HL-60 (cell line): ENCODE results near the gene GNPTG.

Experiments
- DNase-seq, 2 experiments: peaks; one replicate each; pipeline ENCODE4 v3.0.0-alpha.2; 2010 to 2020; ENCODE audit warnings: low read depth in 1 of 2, low spot score in 1 of 2
- H3K27ac ChIP-seq: fragments of 250-450 bp; sonication (Bioruptor Pico); replicated peaks from 2 replicates; pipeline ENCODE4 v1.5.1; 2020; ENCODE audit warnings: mild to moderate bottlenecking, moderate library complexity
- H3K27me3 ChIP-seq: fragments of 250-450 bp; sonication (Bioruptor Pico); 2 replicates; pipeline ENCODE4 v1.5.1; 2021; ENCODE audit warnings: mild to moderate bottlenecking, moderate library complexity; ENCODE audit not compliant: insufficient read depth, poor library complexity, severe bottlenecking
- H3K4me3 ChIP-seq: replicated peaks from 2 replicates; pipeline ENCODE4 v1.5.1; 2011; ENCODE audit warnings: mild to moderate bottlenecking, control low read depth, low read length; ENCODE audit not compliant: insufficient read depth
- GABPA ChIP-seq: IDR thresholded peaks from 2 replicates; pipeline ENCODE4 v1.6.1; 2012; ENCODE audit warnings: low read depth
- POLR2AphosphoS5 ChIP-seq: IDR thresholded peaks from 2 replicates; pipeline ENCODE4 v1.6.1; 2012; ENCODE audit warnings: low read depth
- REST ChIP-seq: IDR thresholded peaks from 2 replicates; pipeline ENCODE4 v1.6.1; 2012; ENCODE audit warnings: low read depth; ENCODE audit not compliant: insufficient replicate concordance
- SPI1 ChIP-seq: IDR thresholded peaks from 2 replicates; pipeline ENCODE4 v1.6.1; 2012; ENCODE audit warnings: low read depth, mild to moderate bottlenecking, borderline replicate concordance
- TF ChIP-seq, protein P1 (sequence below): IDR thresholded peaks from one replicate; pipeline ENCODE4 v1.5.1; 2011; ENCODE audit warnings: low read length, control low read depth, inconsistent platforms; ENCODE audit not compliant: insufficient read depth

The GNPTG gene

GRCh38 chr16:1363501-1364041, 11.8 kb downstream of the GNPTG start:
- TF ChIP-seq SPI1: no peak
- TF ChIP-seq, protein P1, sequence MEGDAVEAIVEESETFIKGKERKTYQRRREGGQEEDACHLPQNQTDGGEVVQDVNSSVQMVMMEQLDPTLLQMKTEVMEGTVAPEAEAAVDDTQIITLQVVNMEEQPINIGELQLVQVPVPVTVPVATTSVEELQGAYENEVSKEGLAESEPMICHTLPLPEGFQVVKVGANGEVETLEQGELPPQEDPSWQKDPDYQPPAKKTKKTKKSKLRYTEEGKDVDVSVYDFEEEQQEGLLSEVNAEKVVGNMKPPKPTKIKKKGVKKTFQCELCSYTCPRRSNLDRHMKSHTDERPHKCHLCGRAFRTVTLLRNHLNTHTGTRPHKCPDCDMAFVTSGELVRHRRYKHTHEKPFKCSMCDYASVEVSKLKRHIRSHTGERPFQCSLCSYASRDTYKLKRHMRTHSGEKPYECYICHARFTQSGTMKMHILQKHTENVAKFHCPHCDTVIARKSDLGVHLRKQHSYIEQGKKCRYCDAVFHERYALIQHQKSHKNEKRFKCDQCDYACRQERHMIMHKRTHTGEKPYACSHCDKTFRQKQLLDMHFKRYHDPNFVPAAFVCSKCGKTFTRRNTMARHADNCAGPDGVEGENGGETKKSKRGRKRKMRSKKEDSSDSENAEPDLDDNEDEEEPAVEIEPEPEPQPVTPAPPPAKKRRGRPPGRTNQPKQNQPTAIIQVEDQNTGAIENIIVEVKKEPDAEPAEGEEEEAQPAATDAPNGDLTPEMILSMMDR: peak; percentile 88
- no peak for TF ChIP-seq POLR2AphosphoS5
- no peak for TF ChIP-seq REST
- no peak for TF ChIP-seq GABPA
- no peak overlapping the region for H3K27ac ChIP-seq
- peak in 1 of 2 experiments; percentile 61 for DNase-seq

GRCh38 chr16:1364510-1364909, 12.8 kb downstream of the GNPTG start:
- no peak overlapping the region for H3K27ac ChIP-seq
- TF ChIP-seq POLR2AphosphoS5 (no peak), SPI1 (no peak), REST (no peak)
- TF ChIP-seq, protein P1: no peak
- DNase-seq: no peak
- no peaks in the 10 kb centered on the region for H3K27me3 ChIP-seq
- no peak overlapping the region for H3K4me3 ChIP-seq

More at GRCh38 chr16:1363501-1364041, 11.8 kb downstream of the GNPTG start:
- Histone ChIP-seq H3K4me3 (no peak overlapping the region), H3K27me3 (no peaks in the 10 kb centered on the region)

DNA sequence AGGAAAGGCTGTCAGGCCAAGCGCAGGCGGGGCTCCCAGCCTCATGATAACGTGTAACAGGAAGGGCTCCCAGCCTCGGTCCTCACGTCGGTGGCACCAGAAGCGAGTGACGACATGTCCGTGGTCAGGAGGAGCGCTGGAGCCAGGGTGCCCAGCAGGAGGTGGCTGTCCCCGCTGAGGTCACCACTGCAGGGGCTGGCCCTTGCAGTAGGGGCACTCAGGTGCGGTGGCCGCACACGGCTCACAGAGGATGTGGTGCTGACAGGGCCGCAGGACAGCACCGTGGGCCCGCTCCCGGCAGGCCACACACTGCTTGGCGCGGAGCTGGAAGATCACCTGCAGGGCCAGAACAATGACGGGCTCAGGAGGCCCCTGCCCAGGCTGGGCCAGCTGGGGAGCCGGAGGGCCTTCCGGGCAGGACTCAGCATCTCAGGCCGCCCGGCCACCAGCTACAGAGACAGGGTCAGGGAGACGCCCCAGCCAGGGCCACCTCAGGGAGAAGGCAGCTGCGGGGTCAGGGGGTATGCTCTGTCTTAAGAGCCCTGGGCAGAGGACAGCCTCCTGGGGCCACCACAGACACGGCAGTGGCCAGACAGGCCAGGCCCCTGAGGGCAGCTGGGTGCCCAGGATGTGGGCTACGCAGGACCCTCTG, 14.5 kb downstream of the GNPTG start:
- Histone ChIP-seq H3K4me3 (no peak overlapping the region), H3K27ac (no peak overlapping the region), H3K27me3 (no peaks in the 10 kb centered on the region)
- TF ChIP-seq SPI1 (no peak), GABPA (no peak), POLR2AphosphoS5 (no peak), REST (no peak)
- TF ChIP-seq, protein P1: no peak
- no peak for DNase-seq
